ENCODE data around the gene CYP20A1. TPM values are rescaled to one million over a fixed set of nuclear protein-coding genes. Genes with fewer than 3 reads are reported as not detected.
"Not testable (repeated sequence)": the region's sequence is repeated elsewhere in the genome, so short reads cannot be mapped to it uniquely, and the experiment has no call there.

The CYP20A1 gene
- 15.3 and 16.4 TPM in 2 replicates for total RNA-seq (2014; rRNA removed; shearing (Covaris generic))

GRCh38 chr2:203238704-203239526 lies at the start of gene CYP20A1:
Gene CYP20A1 (plus strand): TSS chr2:203239018. CDS start chr2:203239063, 45 bp downstream.
- DNase-seq (ENCODE audit: low spot score), result peak; percentile 89

- DNase-seq (ENCODE audit: low spot score), result not testable (repeated sequence)
These were observed 48.3 kb upstream of the CYP20A1 start for GRCh38 chr2:203190547-203190946.

DNA sequence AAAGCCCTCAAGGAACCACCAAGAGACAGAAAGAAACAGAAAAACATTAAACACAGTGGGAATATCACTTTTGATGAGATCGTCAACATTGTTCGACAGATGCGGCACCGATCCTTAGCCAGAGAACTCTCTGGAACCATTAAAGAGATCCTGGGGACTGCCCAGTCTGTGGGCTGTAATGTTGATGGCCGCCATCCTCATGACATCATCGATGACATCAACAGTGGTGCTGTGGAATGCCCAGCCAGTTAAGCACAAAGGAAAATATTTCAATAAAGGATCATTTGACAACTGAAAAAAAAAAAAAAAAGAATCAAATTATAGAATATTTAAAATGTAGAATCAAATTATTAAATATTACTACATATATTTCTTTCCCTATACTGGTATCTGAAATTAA lies 47.8 kb upstream of the CYP20A1 start:
- not testable (repeated sequence) for DNase-seq (ENCODE audit: low spot score)

DNA sequence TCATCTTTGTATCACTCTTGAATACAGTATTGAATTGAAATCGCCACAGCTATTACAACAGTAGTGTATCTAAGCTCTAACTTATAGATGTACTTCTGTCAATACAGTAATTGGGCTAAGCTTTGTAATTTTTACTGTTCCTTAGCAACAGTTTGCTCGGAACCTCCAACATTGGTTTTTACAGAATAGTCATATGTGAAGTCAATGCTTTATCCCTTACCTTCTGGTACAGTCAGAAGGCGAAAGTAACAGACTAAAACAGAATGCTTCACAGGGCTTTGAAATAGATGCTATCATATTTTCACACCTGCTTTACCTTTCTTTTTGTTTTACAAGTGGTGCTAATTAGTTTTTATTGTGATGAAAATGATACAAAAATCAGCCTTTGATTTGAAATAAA lies 46.9 kb upstream of the CYP20A1 start:
- DNase-seq (ENCODE audit: low spot score), result no peak

DNA sequence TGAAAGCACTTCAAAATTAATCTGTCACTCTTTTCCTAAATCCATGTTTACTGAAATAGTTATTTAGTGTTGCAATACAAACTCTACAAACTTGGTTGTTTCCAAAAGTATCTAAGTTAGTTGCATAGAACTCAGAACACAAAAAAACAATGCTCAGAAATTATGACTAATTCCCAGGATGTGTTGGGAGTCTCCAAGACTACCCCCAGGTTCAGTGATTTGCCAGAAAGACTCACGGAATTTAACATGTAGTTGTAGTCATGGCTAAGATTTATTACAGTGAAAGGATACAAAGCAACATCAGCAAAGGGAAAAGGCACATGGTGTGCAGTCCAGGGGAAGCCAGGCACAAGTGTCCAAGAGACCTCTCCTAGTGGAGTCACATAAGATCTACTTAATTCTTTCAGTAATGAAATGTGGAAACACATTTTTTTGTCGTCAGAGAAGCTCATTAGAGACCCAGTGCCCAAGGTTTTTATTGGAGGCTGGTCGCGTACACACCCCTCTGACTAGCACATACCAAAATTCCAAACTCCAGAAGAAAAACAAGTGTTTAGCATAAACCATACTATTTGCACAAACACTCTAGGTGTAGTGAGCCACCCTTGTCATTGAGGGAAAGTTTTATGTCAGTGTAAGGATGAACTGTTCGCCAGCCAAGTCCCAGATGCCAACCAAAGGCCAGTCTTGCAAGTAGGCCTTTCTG lies 43.3 kb upstream of the CYP20A1 start:
- no peak for DNase-seq (ENCODE audit: low spot score)

GRCh38 chr2:203200866-203201265 lies 38.0 kb upstream of the CYP20A1 start:
- DNase-seq (ENCODE audit: low spot score), result no peak

DNA sequence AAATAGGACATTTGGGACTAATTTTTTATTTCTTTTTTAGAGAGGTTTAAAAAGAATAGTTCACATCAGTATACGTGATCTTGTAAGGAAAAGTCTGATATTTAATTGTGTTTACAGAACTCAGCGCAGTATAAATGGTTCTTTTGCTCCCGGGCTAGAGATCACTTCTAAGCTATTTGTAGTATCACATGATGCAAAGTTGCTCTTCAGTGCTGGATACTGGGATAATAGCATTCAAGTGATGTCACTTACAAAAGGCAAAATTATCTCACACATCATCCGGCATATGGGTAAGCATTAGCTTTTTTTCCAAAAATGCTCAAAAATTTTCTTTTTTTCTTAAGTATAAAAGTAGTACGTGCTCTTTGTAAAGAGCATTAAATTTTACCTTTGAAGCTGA lies 37.4 kb upstream of the CYP20A1 start:
- no peak for DNase-seq (ENCODE audit: low spot score)

DNA sequence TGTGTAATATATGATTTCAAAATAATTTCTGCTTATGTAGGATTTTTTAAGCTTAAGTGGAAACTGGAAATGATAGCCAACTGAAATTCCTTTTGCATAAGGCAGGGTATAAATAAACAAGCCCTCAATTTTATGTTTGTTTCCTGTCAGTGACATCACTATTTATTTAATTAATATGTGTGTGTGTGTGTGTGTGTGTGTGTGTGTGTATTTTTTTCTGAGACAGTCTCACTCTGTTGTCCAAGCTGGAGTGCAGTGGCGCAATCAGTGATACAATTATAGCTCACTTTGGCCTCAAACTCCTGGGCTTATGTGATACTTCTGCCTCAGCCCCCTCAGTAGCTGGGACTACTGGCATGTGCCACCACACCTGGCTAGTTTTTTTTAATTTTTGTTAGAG lies 29.3 kb upstream of the CYP20A1 start:
- no peak for DNase-seq (ENCODE audit: low spot score)

DNA sequence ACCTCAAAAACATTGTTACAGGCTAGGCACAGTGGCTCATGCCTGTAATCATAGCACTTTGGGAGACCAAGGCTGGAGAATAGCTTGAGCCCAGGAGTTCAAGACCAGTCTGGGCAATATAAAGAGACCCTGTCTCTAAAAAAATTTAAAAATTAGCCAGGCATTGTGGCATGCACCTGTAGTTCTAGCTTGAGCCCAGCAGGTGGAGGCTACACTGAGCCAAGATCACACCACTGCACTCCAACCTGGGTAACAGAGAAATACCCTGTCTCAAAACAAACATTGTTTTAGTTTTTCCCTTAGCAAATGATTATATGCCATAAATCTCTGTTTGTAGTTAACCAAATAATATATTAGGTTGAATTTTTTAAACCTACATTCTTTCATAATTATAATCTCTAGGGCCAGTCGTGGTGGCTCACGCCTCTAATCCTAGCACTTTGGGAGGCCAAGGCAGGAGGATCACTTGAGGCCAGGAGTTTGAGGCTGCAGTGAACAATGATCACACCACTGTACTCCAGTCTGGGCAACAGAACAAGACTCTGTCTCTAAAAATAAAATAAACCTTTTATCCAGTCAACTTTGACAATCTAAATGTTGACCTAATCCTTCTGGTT lies 13.3 kb upstream of the CYP20A1 start:
- DNase-seq (ENCODE audit: low spot score), result no peak

GRCh38 chr2:203229674-203230073 lies 9.1 kb upstream of the CYP20A1 start:
- DNase-seq (ENCODE audit: low spot score), result not testable (repeated sequence)

DNA sequence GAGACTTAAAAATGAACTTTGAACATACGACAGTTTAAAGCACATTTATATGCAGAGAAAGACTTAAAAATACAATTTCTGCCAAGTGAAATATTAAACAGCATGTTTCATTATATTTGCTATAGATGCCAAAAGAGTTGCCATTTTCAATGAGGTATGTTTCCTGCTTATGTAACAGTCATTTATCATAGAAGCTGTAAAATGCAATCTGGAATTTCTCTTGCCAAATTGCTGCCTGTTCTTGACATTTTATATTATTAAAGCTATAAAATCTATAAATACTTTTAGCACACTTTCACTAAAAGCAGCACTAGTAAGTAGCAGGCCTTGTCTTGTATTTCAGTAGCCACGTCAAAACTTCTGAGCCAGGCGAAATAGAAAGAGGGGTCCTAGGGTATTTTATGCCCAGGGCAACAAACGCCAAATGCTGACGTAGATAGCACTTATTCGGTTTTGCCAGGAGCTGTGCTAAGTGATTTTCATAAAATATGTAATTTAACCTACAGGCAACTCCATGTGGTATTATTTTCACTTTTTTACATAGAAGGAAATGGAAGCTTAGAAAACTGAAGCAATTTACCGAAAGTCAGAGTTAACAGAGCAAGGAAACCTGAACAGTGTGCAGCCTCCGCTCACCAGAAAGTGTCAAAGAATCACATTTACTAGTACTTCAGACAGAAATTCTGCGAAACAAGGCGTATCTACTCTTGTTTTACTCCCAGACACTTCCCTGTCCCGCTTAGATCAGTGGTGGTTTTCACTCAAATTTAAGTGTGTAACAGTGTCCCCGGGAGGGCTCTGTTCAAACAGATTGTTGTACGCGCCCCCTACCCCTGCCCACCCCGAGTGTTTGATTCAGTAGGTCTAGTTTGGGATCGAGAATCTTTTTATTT lies 1.2 kb upstream of the CYP20A1 start:
- DNase-seq (ENCODE audit: low spot score), result no peak

DNA sequence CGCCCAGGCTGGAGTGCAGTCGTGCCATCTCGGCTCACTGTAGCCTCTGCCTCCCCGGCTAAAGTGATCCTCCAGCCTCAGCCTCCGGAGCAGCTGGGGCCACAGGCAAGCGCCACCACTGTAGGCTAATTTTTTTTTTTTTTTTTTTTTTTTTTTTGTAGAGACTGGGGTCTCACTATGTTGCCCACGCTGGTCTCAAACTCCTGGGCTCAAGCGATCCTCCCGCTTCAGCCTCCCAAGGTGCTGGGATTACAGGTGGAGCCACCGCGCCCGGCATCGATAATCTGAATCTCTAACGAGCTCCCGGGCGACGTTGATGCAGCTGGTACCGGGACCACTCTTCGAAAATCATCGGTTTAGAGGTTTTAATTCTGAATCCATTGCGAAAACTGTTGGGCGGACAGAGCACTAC lies 520 bp upstream of the CYP20A1 start:
- DNase-seq (ENCODE audit: low spot score), result no peak

DNA sequence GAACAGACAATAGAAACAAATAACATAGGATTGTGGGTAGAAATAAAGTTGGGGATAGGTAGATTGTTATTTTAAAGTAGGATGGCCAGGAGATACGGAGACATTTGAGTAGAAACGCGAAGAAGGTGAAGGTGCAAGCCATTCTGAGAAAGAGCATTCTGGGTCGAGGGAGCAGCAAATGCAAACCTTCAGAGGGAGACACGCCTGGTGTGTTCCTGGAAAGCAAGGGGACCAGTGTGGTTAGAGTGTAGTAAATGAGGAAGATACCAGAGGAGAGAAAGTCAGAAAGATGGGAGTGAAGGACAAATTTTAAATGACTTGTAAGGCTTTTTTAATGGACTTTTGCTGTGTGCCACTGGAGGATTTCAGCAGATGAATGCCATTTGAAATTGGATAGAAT lies 1.7 kb downstream of the CYP20A1 start:
- DNase-seq (ENCODE audit: low spot score), result no peak

- DNase-seq (ENCODE audit: low spot score), result no peak
These were observed 3.7 kb downstream of the CYP20A1 start for GRCh38 chr2:203242518-203242917.

DNA sequence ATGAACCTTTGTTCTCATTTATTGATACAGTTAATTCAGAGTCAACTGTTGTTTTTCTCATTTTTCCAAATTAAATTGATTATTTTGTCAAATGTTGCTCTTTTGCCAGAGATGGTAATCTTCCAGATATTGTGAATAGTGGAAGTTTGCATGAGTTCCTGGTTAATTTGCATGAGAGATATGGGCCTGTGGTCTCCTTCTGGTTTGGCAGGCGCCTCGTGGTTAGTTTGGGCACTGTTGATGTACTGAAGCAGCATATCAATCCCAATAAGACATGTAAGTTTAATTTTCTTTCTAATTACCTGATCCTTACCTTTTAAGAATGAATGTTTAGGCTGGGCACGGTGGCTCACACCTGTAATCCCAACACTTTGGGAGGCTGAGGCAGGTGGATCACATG lies 7.8 kb downstream of the CYP20A1 start:
- no peak for DNase-seq (ENCODE audit: low spot score)

- no peak for DNase-seq (ENCODE audit: low spot score)
These were observed 14.0 kb downstream of the CYP20A1 start for GRCh38 chr2:203252818-203253217.

DNA sequence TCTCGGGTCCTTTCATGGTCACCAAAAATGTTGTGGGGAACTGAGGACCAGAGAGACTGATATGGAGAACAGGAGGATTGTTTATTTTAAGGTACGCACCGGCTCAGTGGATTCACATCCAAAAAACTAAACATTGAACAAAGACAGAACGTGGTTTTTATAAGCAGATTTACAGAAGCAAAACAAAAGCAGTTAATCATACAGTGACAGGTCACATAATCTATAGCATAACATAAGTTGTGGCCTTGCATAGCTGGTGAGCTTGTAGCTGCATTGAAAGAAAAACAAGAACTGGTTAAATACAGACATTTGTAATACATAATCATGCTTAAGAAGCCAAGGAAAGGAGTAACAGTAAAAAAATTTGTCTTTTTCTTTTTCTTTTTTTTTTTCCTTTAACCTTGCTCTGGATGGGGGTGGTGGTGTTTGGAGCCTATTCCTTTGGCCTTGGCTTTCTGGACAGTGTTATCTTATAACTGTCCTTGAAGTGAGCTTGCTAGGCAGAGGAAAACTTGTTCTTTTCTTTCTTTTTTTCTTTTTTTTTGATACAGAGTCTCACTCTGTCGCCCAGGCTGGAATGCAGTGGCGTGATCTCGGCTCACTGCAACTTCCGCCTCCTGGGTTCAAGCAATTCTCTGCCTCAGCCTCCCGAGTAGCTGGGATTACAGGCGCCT lies 14.7 kb downstream of the CYP20A1 start:
- not testable (repeated sequence) for DNase-seq (ENCODE audit: low spot score)

- no peak for DNase-seq (ENCODE audit: low spot score)
These were observed 22.7 kb downstream of the CYP20A1 start for GRCh38 chr2:203261326-203262159.

DNA sequence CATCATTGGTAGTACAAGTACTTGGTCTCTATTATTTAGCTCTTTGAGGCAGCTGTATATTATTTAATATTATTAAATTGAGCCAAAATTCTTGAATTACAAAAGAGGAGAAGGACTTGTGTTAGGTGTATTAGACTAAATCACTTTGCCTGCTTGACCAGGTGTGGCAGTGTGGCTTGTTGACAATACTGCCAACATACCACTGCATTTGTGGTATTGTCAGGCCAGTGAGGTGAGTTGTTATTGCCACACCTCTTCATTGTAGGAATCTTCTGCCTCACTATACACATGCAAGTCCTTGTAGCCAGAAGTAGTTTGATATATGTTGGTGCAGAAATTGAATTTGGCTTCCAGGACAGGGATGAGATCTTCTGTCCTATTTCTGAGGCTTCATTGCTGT lies 40.5 kb downstream of the CYP20A1 start:
- no peak for DNase-seq (ENCODE audit: low spot score)

GRCh38 chr2:203280428-203281064 lies 41.7 kb downstream of the CYP20A1 start:
- DNase-seq (ENCODE audit: low spot score), result no peak

Measured in H4 (cell line).